ENCODE results near the gene TP53BP2. TPM values are rescaled to one million over a fixed set of nuclear protein-coding genes. Genes with fewer than 3 reads are reported as not detected.

TP53BP2 gene
- total RNA-seq, 1 donor from 2014 or later: 59.2 TPM

DNA sequence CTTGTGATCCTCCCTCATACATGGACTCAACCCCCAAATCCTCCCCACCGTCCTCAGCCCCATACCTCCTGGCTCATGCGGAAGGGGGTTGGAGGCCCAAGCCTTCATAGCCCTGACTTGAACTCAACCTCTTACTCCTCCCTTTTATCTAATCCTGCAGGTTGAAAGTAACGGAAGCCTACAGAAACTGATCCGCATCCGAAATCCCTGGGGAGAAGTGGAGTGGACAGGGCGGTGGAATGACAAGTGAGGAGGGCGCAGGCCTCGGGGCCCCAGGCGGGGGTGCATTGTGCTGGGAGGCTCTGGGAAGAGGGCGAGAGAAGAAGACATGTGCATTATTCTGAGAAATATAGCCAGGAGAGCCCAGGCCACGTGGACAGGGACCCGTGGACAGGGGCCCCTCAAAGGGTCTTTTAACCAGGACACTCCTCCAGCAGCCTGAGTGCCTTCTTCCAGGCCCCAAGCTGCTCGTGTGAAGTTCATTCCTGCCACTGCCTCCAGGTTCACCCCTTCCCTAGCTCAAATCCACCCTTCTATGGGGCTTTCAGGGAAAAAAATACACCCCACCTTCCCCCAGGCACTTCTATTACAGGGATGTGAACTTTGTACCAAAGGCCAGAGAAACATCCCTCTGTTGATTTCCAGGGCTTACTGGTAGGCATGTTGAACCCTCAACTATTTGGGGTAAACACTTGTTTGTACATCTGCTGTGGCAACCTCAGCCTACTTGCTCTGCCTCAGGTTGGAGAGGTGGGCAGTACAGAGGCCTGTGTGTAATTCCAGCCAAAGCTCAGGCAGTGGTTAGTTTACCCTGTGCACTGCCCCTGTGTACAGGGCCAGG is 94.8 kb downstream of the TP53BP2 start:
- TF ChIP-seq, protein P1, sequence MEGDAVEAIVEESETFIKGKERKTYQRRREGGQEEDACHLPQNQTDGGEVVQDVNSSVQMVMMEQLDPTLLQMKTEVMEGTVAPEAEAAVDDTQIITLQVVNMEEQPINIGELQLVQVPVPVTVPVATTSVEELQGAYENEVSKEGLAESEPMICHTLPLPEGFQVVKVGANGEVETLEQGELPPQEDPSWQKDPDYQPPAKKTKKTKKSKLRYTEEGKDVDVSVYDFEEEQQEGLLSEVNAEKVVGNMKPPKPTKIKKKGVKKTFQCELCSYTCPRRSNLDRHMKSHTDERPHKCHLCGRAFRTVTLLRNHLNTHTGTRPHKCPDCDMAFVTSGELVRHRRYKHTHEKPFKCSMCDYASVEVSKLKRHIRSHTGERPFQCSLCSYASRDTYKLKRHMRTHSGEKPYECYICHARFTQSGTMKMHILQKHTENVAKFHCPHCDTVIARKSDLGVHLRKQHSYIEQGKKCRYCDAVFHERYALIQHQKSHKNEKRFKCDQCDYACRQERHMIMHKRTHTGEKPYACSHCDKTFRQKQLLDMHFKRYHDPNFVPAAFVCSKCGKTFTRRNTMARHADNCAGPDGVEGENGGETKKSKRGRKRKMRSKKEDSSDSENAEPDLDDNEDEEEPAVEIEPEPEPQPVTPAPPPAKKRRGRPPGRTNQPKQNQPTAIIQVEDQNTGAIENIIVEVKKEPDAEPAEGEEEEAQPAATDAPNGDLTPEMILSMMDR (IDR thresholded peaks at IDR 0.05; ENCODE audit: unreplicated experiment): no peak
- H3K27ac Mint-ChIP-seq: no peak overlapping the region

DNA sequence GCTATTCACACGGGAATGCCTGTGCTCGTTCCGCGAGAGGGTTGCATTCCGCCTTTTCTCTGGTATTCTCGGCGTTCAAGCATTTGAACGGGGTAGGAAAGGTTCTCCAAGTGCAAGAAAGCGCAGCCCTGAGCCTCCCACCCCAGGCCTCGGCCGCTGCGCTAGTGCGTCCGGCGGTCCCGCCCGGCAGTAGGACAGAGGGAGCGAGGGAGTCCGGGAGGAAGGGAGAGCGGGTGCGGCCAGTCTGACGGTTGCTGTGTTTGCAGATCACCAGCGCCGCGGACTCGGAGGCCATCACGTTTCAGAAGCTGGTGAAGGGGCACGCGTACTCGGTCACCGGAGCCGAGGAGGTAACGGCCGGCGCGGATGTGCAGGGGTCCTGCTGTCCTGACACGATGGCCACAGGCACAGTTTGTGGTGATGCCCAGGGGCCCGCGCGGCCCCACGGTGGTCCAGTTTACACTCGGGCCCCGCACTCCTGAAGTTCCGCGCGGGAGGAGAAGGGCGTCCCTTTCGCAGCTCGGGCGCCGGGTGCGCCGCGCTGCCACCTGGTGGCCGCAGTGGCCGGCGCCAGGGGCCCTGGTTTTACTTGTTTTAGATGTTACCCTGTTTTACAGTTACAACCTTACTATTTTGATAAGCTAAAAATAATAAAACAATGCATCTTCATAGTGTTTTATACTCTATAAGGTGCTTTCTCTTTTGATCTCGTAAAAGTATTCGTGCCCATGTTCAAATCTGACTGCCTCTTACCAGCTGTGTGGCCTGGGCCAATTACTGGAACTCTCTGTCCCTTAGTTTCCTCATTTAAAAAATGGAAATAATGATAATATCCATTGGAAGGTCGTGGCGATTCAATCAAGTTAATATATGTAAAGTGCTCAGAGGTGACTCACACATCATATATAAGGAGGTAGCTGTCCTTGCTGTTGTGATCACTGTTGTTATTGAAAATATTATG is 96.7 kb downstream of the TP53BP2 start:
- TF ChIP-seq, protein P1 (IDR thresholded peaks at IDR 0.05; ENCODE audit: unreplicated experiment): peak; percentile 99
- Mint-ChIP-seq H3K27me3 (peaks cover 82% of the 10 kb centered on the region), H3K4me3 (ENCODE audit: low read depth) (peak overlapping the region; percentile 81), H3K4me1 (ENCODE audit: low read depth) (no peaks in the 10 kb centered on the region), H3K27ac (no peak overlapping the region), H3K9me3 (ENCODE audit: low read depth) (no peaks in the 10 kb centered on the region), H3K36me3 (ENCODE audit: insufficient read depth) (peaks cover 5% of the 10 kb centered on the region)
- DNase-seq (ENCODE audit: low spot score, unreplicated experiment): peak; percentile 53

More for the DNA sequence above, 94.8 kb downstream of the TP53BP2 start:
- Mint-ChIP-seq H3K4me3 (ENCODE audit: low read depth) (no peak overlapping the region), H3K9me3 (ENCODE audit: low read depth) (no peaks in the 10 kb centered on the region), H3K27me3 (peaks cover 75% of the 10 kb centered on the region), H3K4me1 (ENCODE audit: low read depth) (no peaks in the 10 kb centered on the region), H3K36me3 (ENCODE audit: insufficient read depth) (peaks cover 5% of the 10 kb centered on the region)
- DNase-seq (ENCODE audit: low spot score, unreplicated experiment): no peak

DNA sequence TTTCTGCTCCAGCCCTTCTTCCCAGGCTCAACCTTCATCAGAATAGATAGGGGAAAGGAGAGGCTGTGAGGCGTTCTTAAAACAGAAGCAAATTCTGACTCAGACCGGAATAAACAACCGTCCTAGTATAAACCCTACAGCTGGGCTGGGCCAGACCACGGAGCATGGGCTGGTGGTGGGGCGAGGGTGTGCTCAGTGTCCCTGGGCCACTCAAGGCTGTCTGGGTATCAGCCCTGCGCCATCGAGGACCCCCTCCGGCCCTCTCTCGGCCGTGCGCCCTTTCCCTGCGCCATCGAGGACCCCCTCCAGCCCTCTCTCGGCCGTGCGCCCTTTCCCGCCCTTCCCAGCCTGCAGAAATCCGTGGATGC is 97.4 kb downstream of the TP53BP2 start:
- H3K36me3 Mint-ChIP-seq (ENCODE audit: insufficient read depth): peaks cover 5% of the 10 kb centered on the region
- TF ChIP-seq, protein P1 (IDR thresholded peaks at IDR 0.05; ENCODE audit: unreplicated experiment): no peak
- no peak overlapping the region for H3K27ac Mint-ChIP-seq
- DNase-seq (ENCODE audit: low spot score, unreplicated experiment): no peak
- peaks cover 87% of the 10 kb centered on the region for H3K27me3 Mint-ChIP-seq
- H3K4me1 Mint-ChIP-seq (ENCODE audit: low read depth): no peaks in the 10 kb centered on the region
- peak overlapping the region; percentile 81 for H3K4me3 Mint-ChIP-seq (ENCODE audit: low read depth)
- no peaks in the 10 kb centered on the region for H3K9me3 Mint-ChIP-seq (ENCODE audit: low read depth)

DNA sequence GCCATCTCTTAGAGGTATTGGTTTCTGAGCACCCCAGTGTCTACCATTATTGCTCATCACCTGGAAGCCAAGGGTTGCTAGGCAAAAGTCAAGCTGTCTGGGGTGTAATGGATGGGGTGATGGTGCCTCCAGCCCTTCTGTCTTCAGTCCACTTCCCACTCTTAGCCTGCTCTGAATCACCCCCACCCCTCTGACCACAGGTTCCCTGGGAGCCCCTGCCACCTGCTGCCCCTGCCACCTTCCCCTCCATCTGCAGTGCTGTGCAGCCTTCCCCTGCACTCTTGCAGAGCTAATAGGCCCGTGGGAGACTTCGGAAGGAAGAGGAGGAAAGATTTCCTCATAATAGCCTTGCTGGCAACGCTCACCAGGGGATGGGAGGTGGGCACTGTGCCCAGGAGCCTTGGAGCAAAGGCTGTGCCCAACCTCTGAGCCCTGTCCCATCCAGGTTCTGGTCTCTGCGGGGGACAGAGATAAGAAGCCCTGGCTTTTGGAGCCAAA is 97.9 kb downstream of the TP53BP2 start:
- Mint-ChIP-seq H3K4me3 (ENCODE audit: low read depth) (no peak overlapping the region), H3K27ac (no peak overlapping the region), H3K9me3 (ENCODE audit: low read depth) (no peaks in the 10 kb centered on the region), H3K36me3 (ENCODE audit: insufficient read depth) (peaks cover 2% of the 10 kb centered on the region), H3K4me1 (ENCODE audit: low read depth) (no peaks in the 10 kb centered on the region), H3K27me3 (peaks cover 87% of the 10 kb centered on the region)
- TF ChIP-seq, protein P1 (IDR thresholded peaks at IDR 0.05; ENCODE audit: unreplicated experiment): no peak
- no peak for DNase-seq (ENCODE audit: low spot score, unreplicated experiment)

DNA sequence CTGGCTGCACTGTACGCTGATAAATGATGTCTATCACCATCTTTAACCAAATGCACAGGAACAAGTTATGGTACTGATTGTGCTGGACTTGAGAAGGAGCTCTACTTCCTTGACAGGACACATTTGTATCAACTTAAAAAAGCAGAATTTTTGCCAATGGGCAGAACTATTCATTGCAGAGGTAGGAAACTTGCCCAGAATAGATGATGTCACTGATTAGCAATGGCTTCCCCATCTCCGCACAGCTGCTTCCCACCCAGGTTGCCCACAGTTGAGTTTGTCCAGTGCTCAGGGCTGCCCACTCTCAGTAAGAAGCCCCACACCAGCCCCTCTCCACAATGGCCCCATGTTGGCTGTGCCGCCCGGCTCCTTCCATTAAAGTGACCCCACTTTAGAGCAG is 100.0 kb downstream of the TP53BP2 start:
- Mint-ChIP-seq H3K36me3 (ENCODE audit: insufficient read depth) (peaks cover 2% of the 10 kb centered on the region), H3K27me3 (peaks cover 70% of the 10 kb centered on the region), H3K27ac (no peak overlapping the region), H3K9me3 (ENCODE audit: low read depth) (no peaks in the 10 kb centered on the region), H3K4me3 (ENCODE audit: low read depth) (no peak overlapping the region), H3K4me1 (ENCODE audit: low read depth) (peaks cover 4% of the 10 kb centered on the region)
- TF ChIP-seq, protein P1 (IDR thresholded peaks at IDR 0.05; ENCODE audit: unreplicated experiment): no peak
- DNase-seq (ENCODE audit: low spot score, unreplicated experiment): no peak

Measured in progenitor cell of endocrine pancreas (in vitro differentiated cells).